ENCODE data around the gene CHMP4B.
A peak's percentile ranks its signal among the peaks of the same experiment; 100 is the strongest.

CHMP4B gene

GRCh38 chr20:33863440-33864323, 52.5 kb downstream of the CHMP4B start:
- Histone ChIP-seq H3K27ac (ENCODE audit: low read depth, low read length) (no peak overlapping the region), H2AFZ (ENCODE audit: low read length, unreplicated experiment) (no peak overlapping the region), H3K4me1 (ENCODE audit: control insufficient read depth, insufficient read depth, low read length, unreplicated experiment) (no peaks in the 10 kb centered on the region), H3K4me3 (ENCODE audit: low read depth, low read length) (no peak overlapping the region), H3K27me3 (ENCODE audit: insufficient read depth, low read length) (no peaks in the 10 kb centered on the region), H3K36me3 (ENCODE audit: insufficient read depth, low read length) (no peaks in the 10 kb centered on the region), H3K79me2 (ENCODE audit: control insufficient read depth, insufficient read depth, low read length, unreplicated experiment) (no peaks in the 10 kb centered on the region)

- H3K27ac ChIP-seq (ENCODE audit: low read depth, low read length): no peak overlapping the region
- no peak overlapping the region for H3K4me3 ChIP-seq (ENCODE audit: low read depth, low read length)
- no peaks in the 10 kb centered on the region for H3K27me3 ChIP-seq (ENCODE audit: insufficient read depth, low read length)
- H2AFZ ChIP-seq (ENCODE audit: low read length, unreplicated experiment): no peak overlapping the region
- no peaks in the 10 kb centered on the region for H3K4me1 ChIP-seq (ENCODE audit: control insufficient read depth, insufficient read depth, low read length, unreplicated experiment)
- H3K79me2 ChIP-seq (ENCODE audit: control insufficient read depth, insufficient read depth, low read length, unreplicated experiment): no peaks in the 10 kb centered on the region
- H3K36me3 ChIP-seq (ENCODE audit: insufficient read depth, low read length): no peaks in the 10 kb centered on the region
These were observed 53.3 kb downstream of the CHMP4B start for GRCh38 chr20:33864324-33864963.

GRCh38 chr20:33865761-33866370, 54.7 kb downstream of the CHMP4B start:
- Histone ChIP-seq H3K79me2 (ENCODE audit: control insufficient read depth, insufficient read depth, low read length, unreplicated experiment) (no peaks in the 10 kb centered on the region), H3K4me1 (ENCODE audit: control insufficient read depth, insufficient read depth, low read length, unreplicated experiment) (peaks cover under 1% of the 10 kb centered on the region), H3K4me3 (ENCODE audit: low read depth, low read length) (no peak overlapping the region), H2AFZ (ENCODE audit: low read length, unreplicated experiment) (no peak overlapping the region), H3K27me3 (ENCODE audit: insufficient read depth, low read length) (no peaks in the 10 kb centered on the region), H3K36me3 (ENCODE audit: insufficient read depth, low read length) (no peaks in the 10 kb centered on the region), H3K27ac (ENCODE audit: low read depth, low read length) (no peak overlapping the region)

DNA sequence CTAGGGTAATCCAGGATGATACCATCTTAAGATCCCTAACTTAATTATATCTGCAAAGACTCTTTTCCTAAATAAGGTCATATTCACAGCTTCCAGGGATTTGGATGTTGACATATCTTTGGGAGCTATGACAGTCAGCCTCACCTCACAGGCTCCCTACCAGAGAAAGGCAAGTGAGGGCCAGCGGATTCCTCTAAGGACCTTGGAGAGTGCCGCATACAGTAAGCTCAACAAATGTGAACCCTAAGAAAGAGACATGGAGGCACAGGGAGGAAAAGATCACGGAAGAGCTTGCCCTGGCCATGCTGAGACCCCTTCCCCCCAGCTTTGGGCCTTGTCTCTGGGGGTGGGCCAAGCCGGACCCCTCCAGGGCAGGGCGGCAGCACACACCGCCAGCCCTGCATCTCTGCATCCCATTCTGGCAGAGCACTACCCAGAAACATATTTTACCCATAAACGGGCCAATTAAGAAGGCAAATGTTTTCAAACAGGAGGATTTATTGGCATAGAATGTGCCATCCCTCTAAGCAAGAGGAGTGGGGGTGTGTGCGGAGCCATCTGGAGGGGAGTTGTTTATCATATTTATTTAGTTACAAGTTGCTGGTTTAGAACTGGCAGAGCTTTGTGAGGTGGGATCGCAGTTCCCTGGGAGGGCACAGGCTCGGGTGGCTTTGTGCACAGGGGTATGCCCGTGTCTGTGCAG, 55.4 kb downstream of the CHMP4B start:
- H3K27me3 ChIP-seq (ENCODE audit: insufficient read depth, low read length): no peaks in the 10 kb centered on the region
- H3K4me3 ChIP-seq (ENCODE audit: low read depth, low read length): no peak overlapping the region
- no peaks in the 10 kb centered on the region for H3K36me3 ChIP-seq (ENCODE audit: insufficient read depth, low read length)
- H2AFZ ChIP-seq (ENCODE audit: low read length, unreplicated experiment): no peak overlapping the region
- H3K27ac ChIP-seq (ENCODE audit: low read depth, low read length): no peak overlapping the region
- no peaks in the 10 kb centered on the region for H3K79me2 ChIP-seq (ENCODE audit: control insufficient read depth, insufficient read depth, low read length, unreplicated experiment)
- H3K4me1 ChIP-seq (ENCODE audit: control insufficient read depth, insufficient read depth, low read length, unreplicated experiment): peaks cover 4% of the 10 kb centered on the region

- H3K36me3 ChIP-seq (ENCODE audit: insufficient read depth, low read length): no peaks in the 10 kb centered on the region
- no peak overlapping the region for H2AFZ ChIP-seq (ENCODE audit: low read length, unreplicated experiment)
- H3K4me1 ChIP-seq (ENCODE audit: control insufficient read depth, insufficient read depth, low read length, unreplicated experiment): peaks cover 4% of the 10 kb centered on the region
- no peak overlapping the region for H3K4me3 ChIP-seq (ENCODE audit: low read depth, low read length)
- no peaks in the 10 kb centered on the region for H3K27me3 ChIP-seq (ENCODE audit: insufficient read depth, low read length)
- H3K79me2 ChIP-seq (ENCODE audit: control insufficient read depth, insufficient read depth, low read length, unreplicated experiment): no peaks in the 10 kb centered on the region
- H3K27ac ChIP-seq (ENCODE audit: low read depth, low read length): no peak overlapping the region
These were observed 56.9 kb downstream of the CHMP4B start for GRCh38 chr20:33868042-33868441.

DNA sequence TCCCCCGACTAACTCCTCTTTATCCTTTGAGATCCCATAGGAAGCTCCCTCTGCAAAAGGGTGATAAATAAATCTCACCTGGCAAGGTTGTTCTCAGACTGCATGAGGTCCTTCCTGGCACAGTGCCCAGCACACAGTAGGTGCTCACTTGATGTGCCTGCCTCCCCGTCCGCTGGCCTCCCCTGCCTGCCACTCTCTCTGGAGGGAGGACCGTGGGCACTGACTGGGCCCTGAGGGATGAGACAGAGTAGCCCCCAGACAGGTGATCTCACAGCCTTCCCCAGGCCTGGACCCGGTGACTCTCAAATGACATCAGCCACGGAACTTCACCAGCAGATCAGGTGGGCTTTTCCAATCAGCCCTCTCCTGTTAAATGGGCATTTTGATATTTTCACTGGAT, 57.4 kb downstream of the CHMP4B start:
- Histone ChIP-seq H3K4me1 (ENCODE audit: control insufficient read depth, insufficient read depth, low read length, unreplicated experiment) (peaks cover 4% of the 10 kb centered on the region), H3K27me3 (ENCODE audit: insufficient read depth, low read length) (no peaks in the 10 kb centered on the region), H2AFZ (ENCODE audit: low read length, unreplicated experiment) (no peak overlapping the region), H3K36me3 (ENCODE audit: insufficient read depth, low read length) (no peaks in the 10 kb centered on the region), H3K79me2 (ENCODE audit: control insufficient read depth, insufficient read depth, low read length, unreplicated experiment) (no peaks in the 10 kb centered on the region), H3K27ac (ENCODE audit: low read depth, low read length) (no peak overlapping the region), H3K4me3 (ENCODE audit: low read depth, low read length) (no peak overlapping the region)

DNA sequence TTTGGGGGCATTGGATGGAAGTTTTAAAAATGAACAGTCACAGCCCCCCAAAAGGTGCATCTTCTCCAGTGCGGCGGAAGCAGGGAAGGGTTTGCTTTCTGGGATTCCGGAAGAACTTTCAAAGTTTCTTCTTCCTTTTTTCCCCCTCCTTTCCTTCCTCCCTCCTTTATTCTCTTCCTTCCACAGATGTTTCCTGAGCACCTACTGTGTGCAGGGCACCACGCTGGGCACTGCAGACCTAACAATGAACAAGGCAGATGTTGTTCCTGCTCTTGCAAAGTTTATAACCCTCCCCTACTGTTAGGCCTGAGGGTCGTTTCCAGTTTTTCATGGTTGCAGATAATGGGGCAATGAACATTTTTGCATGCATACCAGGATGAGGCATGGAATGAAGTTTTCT, 58.1 kb downstream of the CHMP4B start:
- no peaks in the 10 kb centered on the region for H3K27me3 ChIP-seq (ENCODE audit: insufficient read depth, low read length)
- peaks cover 4% of the 10 kb centered on the region for H3K4me1 ChIP-seq (ENCODE audit: control insufficient read depth, insufficient read depth, low read length, unreplicated experiment)
- no peak overlapping the region for H3K27ac ChIP-seq (ENCODE audit: low read depth, low read length)
- H3K36me3 ChIP-seq (ENCODE audit: insufficient read depth, low read length): no peaks in the 10 kb centered on the region
- H2AFZ ChIP-seq (ENCODE audit: low read length, unreplicated experiment): no peak overlapping the region
- H3K4me3 ChIP-seq (ENCODE audit: low read depth, low read length): no peak overlapping the region
- no peaks in the 10 kb centered on the region for H3K79me2 ChIP-seq (ENCODE audit: control insufficient read depth, insufficient read depth, low read length, unreplicated experiment)

- Histone ChIP-seq H3K27ac (ENCODE audit: low read depth, low read length) (no peak overlapping the region), H3K4me3 (ENCODE audit: low read depth, low read length) (peak overlapping the region; percentile 55), H3K79me2 (ENCODE audit: control insufficient read depth, insufficient read depth, low read length, unreplicated experiment) (no peaks in the 10 kb centered on the region), H2AFZ (ENCODE audit: low read length, unreplicated experiment) (peak overlapping the region; percentile 50), H3K27me3 (ENCODE audit: insufficient read depth, low read length) (no peaks in the 10 kb centered on the region), H3K36me3 (ENCODE audit: insufficient read depth, low read length) (no peaks in the 10 kb centered on the region), H3K4me1 (ENCODE audit: control insufficient read depth, insufficient read depth, low read length, unreplicated experiment) (peaks cover 4% of the 10 kb centered on the region)
These were observed 60.2 kb downstream of the CHMP4B start for GRCh38 chr20:33871362-33871761.

DNA sequence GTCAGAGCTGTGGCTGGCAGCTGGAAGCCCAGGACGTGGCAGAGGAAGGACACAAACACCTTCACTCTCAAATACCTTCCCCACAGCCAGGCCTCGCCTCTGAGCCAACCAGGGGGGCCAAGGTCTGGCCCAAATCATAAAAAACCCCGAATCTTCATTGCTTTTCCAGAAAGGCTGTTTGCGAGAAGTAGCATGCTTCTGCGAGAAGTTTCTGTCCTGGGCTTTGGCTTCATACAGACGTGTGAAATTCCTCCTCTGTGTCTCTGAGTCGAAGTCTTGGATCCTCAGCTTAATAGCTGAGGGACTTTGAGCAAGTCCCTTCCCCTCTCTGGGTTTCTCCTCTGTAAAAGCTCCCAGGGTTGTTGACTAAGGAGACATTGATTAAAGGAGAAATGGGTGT, 63.0 kb downstream of the CHMP4B start:
- Histone ChIP-seq H3K27me3 (ENCODE audit: insufficient read depth, low read length) (no peaks in the 10 kb centered on the region), H3K4me3 (ENCODE audit: low read depth, low read length) (no peak overlapping the region), H3K79me2 (ENCODE audit: control insufficient read depth, insufficient read depth, low read length, unreplicated experiment) (no peaks in the 10 kb centered on the region), H3K27ac (ENCODE audit: low read depth, low read length) (no peak overlapping the region), H3K36me3 (ENCODE audit: insufficient read depth, low read length) (no peaks in the 10 kb centered on the region), H3K4me1 (ENCODE audit: control insufficient read depth, insufficient read depth, low read length, unreplicated experiment) (peaks cover 4% of the 10 kb centered on the region), H2AFZ (ENCODE audit: low read length, unreplicated experiment) (no peak overlapping the region)

DNA sequence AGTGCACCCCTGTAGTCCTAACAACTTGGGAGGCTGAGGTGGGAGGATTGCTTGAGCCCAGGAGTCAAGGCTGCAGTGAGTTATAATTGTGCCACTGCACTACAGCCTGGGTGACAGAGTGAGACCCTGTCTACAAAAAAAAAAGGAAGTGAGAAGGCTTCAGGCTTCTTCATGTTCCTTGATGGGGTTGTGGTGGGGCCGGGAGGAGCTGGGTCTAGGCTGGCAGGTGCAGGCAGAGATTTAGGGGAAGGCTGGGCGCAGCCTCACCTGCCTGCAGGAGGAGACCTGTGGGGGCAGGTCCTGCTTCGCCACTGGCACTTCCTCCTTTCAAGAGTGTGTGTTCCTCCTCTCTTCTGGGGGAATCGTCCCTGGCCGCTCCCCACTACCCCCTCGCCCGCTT, 63.9 kb downstream of the CHMP4B start:
- no peak overlapping the region for H2AFZ ChIP-seq (ENCODE audit: low read length, unreplicated experiment)
- no peak overlapping the region for H3K4me3 ChIP-seq (ENCODE audit: low read depth, low read length)
- H3K27ac ChIP-seq (ENCODE audit: low read depth, low read length): no peak overlapping the region
- H3K4me1 ChIP-seq (ENCODE audit: control insufficient read depth, insufficient read depth, low read length, unreplicated experiment): peaks cover 4% of the 10 kb centered on the region
- no peaks in the 10 kb centered on the region for H3K27me3 ChIP-seq (ENCODE audit: insufficient read depth, low read length)
- no peaks in the 10 kb centered on the region for H3K36me3 ChIP-seq (ENCODE audit: insufficient read depth, low read length)
- no peaks in the 10 kb centered on the region for H3K79me2 ChIP-seq (ENCODE audit: control insufficient read depth, insufficient read depth, low read length, unreplicated experiment)

Measured in ACC112 (cell line).